IMR-90 (cell line): Measurements from ENCODE around the gene TRIM66. TPM values are rescaled to one million over a fixed set of nuclear protein-coding genes. Genes with fewer than 3 reads are reported as not detected.

Source experiments
- ATAC-seq: fragments of 200-7000 bp; cut with Tn5 transposase; 2 replicates; pipeline ENCODE4 v1.9.1; 2020; ENCODE audit warnings: low read depth, mild to moderate bottlenecking, moderate library complexity
- BruUV-seq: library from RNA; stranded (reverse); fragments of 400-500 nt; replicated peaks from 2 replicates; lab custom pipeline; 2021; lab: Mats Ljungman, UMichigan
- CTCF ChIA-PET: fragments of 300-600 bp; formaldehyde crosslinking; extraction: SDS; loops from one replicate; lab custom pipeline; 2021; ENCODE audit warnings: antibody characterized with exemption; lab: Yijun Ruan, JAX
- POLR2A ChIA-PET: fragments of 300-600 bp; sonication (Branson Sonifier 250); formaldehyde crosslinking; loops from one replicate; lab custom pipeline; 2022; ENCODE audit warnings: antibody characterized with exemption; ENCODE audit not compliant: unreplicated experiment; lab: Charles Lee
- DNase-seq: peaks from one replicate; pipeline ENCODE4 v3.0.0; 2013
- H2AFZ ChIP-seq: replicated peaks from 2 replicates; pipeline ENCODE3; 2013; ENCODE audit warnings: low read length, mild to moderate bottlenecking; ENCODE audit not compliant: poor library complexity
- H2AK5ac ChIP-seq: 2 replicates; pipeline ENCODE4 v1.6.1; 2013; ENCODE audit warnings: low read depth, low read length, inconsistent platforms
- H2AK9ac ChIP-seq: replicated peaks from 2 replicates; pipeline ENCODE3; 2013; ENCODE audit warnings: mild to moderate bottlenecking, low read depth, low read length, moderate library complexity; ENCODE audit not compliant: poor library complexity
- H2BK120ac ChIP-seq: 2 replicates; pipeline ENCODE4 v1.6.1; 2013; ENCODE audit warnings: low read depth, low read length, inconsistent platforms
- H2BK15ac ChIP-seq: 3 replicates; pipeline ENCODE4 v1.6.1; 2013; ENCODE audit warnings: low read depth, low read length, inconsistent platforms
- H2BK20ac ChIP-seq: 2 replicates; pipeline ENCODE4 v1.6.1; 2013; ENCODE audit warnings: low read depth, mild to moderate bottlenecking, inconsistent platforms, low read length, moderate library complexity
- H2BK5ac ChIP-seq: 2 replicates; pipeline ENCODE4 v1.6.1; 2013; ENCODE audit warnings: mild to moderate bottlenecking, low read depth, low read length, inconsistent platforms; ENCODE audit not compliant: poor library complexity, severe bottlenecking
- H3K14ac ChIP-seq: replicated peaks from 2 replicates; pipeline ENCODE4 v1.6.1; 2013; ENCODE audit warnings: low read depth, low read length, inconsistent platforms
- H3K18ac ChIP-seq: 2 replicates; pipeline ENCODE4 v1.6.1; 2013; ENCODE audit warnings: low read depth, low read length, control low read depth
- H3K23ac ChIP-seq: 2 replicates; pipeline ENCODE4 v1.6.1; 2013; ENCODE audit warnings: low read depth, low read length, inconsistent platforms
- H3K27ac ChIP-seq: 2 replicates; pipeline ENCODE4 v1.5.1; 2013; ENCODE audit warnings: mild to moderate bottlenecking, control low read depth, low read length; ENCODE audit not compliant: insufficient read depth
- H3K27me3 ChIP-seq: 2 replicates; pipeline ENCODE4 v1.6.1; 2013; ENCODE audit warnings: low read length; ENCODE audit not compliant: control insufficient read depth, insufficient read depth
- H3K36me3 ChIP-seq: 2 replicates; pipeline ENCODE4 v1.6.1; 2013; ENCODE audit warnings: low read length, mixed read lengths; ENCODE audit not compliant: control insufficient read depth, insufficient read depth
- H3K4ac ChIP-seq: 2 replicates; pipeline ENCODE4 v1.6.1; 2013; ENCODE audit warnings: low read depth, low read length, inconsistent platforms
- H3K4me1 ChIP-seq: 2 replicates; pipeline ENCODE4 v1.6.1; 2013; ENCODE audit warnings: low read length, mixed read lengths; ENCODE audit not compliant: control insufficient read depth, insufficient read depth
- H3K4me2 ChIP-seq: 2 replicates; pipeline ENCODE4 v1.6.1; 2013; ENCODE audit warnings: low read depth, mild to moderate bottlenecking, control low read depth, low read length, moderate library complexity
- H3K4me3 ChIP-seq: 2 replicates; pipeline ENCODE4 v1.5.1; 2013; ENCODE audit warnings: low read depth, mild to moderate bottlenecking, control low read depth, low read length, moderate library complexity; ENCODE audit not compliant: insufficient read depth
- H3K56ac ChIP-seq: 2 replicates; pipeline ENCODE4 v1.6.1; 2013; ENCODE audit warnings: low read length, inconsistent platforms; ENCODE audit not compliant: insufficient read depth; ENCODE audit errors: extremely low read depth
- H3K79me1 ChIP-seq, 2 experiments: 2 replicates each; pipeline ENCODE4 v1.6.1; 2013; ENCODE audit warnings: low read length in 2 of 2, inconsistent platforms in 1 of 2, low read depth in 1 of 2
- H3K9ac ChIP-seq: 2 replicates; pipeline ENCODE4 v1.6.1; 2013; ENCODE audit warnings: low read depth, low read length, control low read depth
- H3K9me1 ChIP-seq: 2 replicates; pipeline ENCODE4 v1.6.1; 2013; ENCODE audit warnings: low read length, inconsistent platforms; ENCODE audit not compliant: insufficient read depth
- H3K9me3 ChIP-seq: 2 replicates; pipeline ENCODE4 v1.6.1; 2013; ENCODE audit warnings: low read length; ENCODE audit not compliant: control insufficient read depth, insufficient read depth
- H4K20me1 ChIP-seq: 2 replicates; pipeline ENCODE4 v1.6.1; 2013; ENCODE audit warnings: low read length, inconsistent platforms; ENCODE audit not compliant: insufficient read depth
- H4K5ac ChIP-seq: 2 replicates; pipeline ENCODE4 v1.6.1; 2013; ENCODE audit warnings: mild to moderate bottlenecking, low read depth, low read length, control low read depth
- H4K8ac ChIP-seq, 2 experiments: 2 replicates each; pipeline ENCODE4 v1.6.1; 2013; ENCODE audit warnings: low read depth in 2 of 2, low read length in 2 of 2, control low read depth in 1 of 2, inconsistent platforms in 1 of 2
- H4K91ac ChIP-seq: 2 replicates; pipeline ENCODE4 v1.6.1; 2013; ENCODE audit warnings: low read depth, low read length, inconsistent platforms; ENCODE audit not compliant: insufficient read depth
- CTCF ChIP-seq: conservative IDR thresholded peaks from 2 replicates; pipeline ENCODE4 v1.5.1; 2012; ENCODE audit warnings: mild to moderate bottlenecking, low read depth, low read length, improper control_type of control experiment
- FOS ChIP-seq: fragments of 150-350 bp; IDR thresholded peaks from 2 replicates; pipeline ENCODE4 v1.6.1; 2016; ENCODE audit warnings: low read depth, low read length
- MAZ ChIP-seq: IDR thresholded peaks from 2 replicates; pipeline ENCODE4 v1.6.1; 2012; ENCODE audit warnings: low read depth, mild to moderate bottlenecking, low read length, improper control_type of control experiment, moderate library complexity, borderline replicate concordance
- WGBS, 2 experiments: methylation state at CpG; one replicate each; pipeline versions ENCODE4 v1.1.5 to v1.1.7; 2013; ENCODE audit warnings: missing lambda C conversion rate in 2 of 2; ENCODE audit not compliant: insufficient read length in 1 of 2; ENCODE audit errors: extremely low coverage in 2 of 2; 5-methylcytosine and 5-hydroxymethylcytosine counted together
- dilution Hi-C: fragments of 300-500 bp; cut with HindIII; formaldehyde crosslinking; loops from one replicate; pipeline ENCODE4 v1.14.3; 2018; ENCODE audit warnings: low sequenced_read_pairs; ENCODE audit not compliant: unreplicated experiment
- in situ Hi-C: fragments of 300-500 bp; cut with MboI; formaldehyde crosslinking; loops from 3 replicates; pipeline ENCODE4 v1.14.3; 2019; ENCODE audit warnings: low sequenced_read_pairs, inconsistent platforms, mixed read lengths
- intact Hi-C: fragments of 100-400 bp; cut with micrococcal nuclease; formaldehyde crosslinking; loops from 2 replicates; pipeline ENCODE4 v1.10.0; 2022
- polyA plus RNA-seq, 3 experiments: library from polyadenylated mRNA; depleted of rRNA; stranded (reverse); fragments of >200 nt; gene quantifications; 2 replicates each; pipeline ENCODE4 v1.2.3, GENCODE V29; 2012; ENCODE audit warnings: low replicate concordance in 1 of 3
- total RNA-seq: library from RNA; depleted of rRNA; stranded (reverse); fragments of >200 nt; gene quantifications from 2 replicates; pipeline ENCODE4 v1.2.3, GENCODE V29; 2012

TRIM66 gene
- total and polyA plus RNA-seq, 2 of the 4 experiments (the other 2 are of a cell fraction), result 4.4 to 5.0 TPM

- peak overlapping the region; percentile 21 for H2AK9ac ChIP-seq
- H4K20me1 ChIP-seq, result peaks cover 4% of the 10 kb centered on the region; the same call in 1 of the 2 replicates
- peak overlapping the region; percentile 38 to 92 for H4K8ac ChIP-seq
- H2AFZ ChIP-seq, result peak overlapping the region; percentile 84
- H3K23ac ChIP-seq, result peak overlapping the region; percentile 13
- H2AK5ac ChIP-seq, result peak overlapping the region; percentile 75; the same call in 1 of the 2 replicates
- no peaks in the 10 kb centered on the region for H3K9me3 ChIP-seq
- no peak overlapping the region for H3K4me2 ChIP-seq
- peak overlapping the region; percentile 91 for H2BK120ac ChIP-seq
- H3K4me1 ChIP-seq, result peaks cover 12% of the 10 kb centered on the region
- peak overlapping the region; percentile 47; the same call in 1 of the 3 replicates for H2BK15ac ChIP-seq
- H2BK5ac ChIP-seq, result peak overlapping the region; percentile 50
- no peak overlapping the region for H3K4me3 ChIP-seq
- H3K27ac ChIP-seq, result peak overlapping the region; percentile 13; the same call in 1 of the 2 replicates
- peaks cover 27% of the 10 kb centered on the region for H3K9me1 ChIP-seq
- no peaks in the 10 kb centered on the region for H3K27me3 ChIP-seq
- H2BK20ac ChIP-seq, result peak overlapping the region; percentile 72; the same call in 1 of the 2 replicates
- dilution Hi-C loops (no loop called here), intact Hi-C loops (no loop called here), in situ Hi-C loops (no loop called here)
- no peak overlapping the region for H3K56ac ChIP-seq
- H3K79me1 ChIP-seq, result peaks cover 2 to 16% of the 10 kb centered on the region in 2 experiments; a peak in 1 of 4 replicates
- peak overlapping the region; percentile 92 for H3K4ac ChIP-seq
- POLR2A ChIA-PET, result no interaction called here
- H4K5ac ChIP-seq, result no peak overlapping the region; the same call in 1 of the 2 replicates
- H3K36me3 ChIP-seq, result peaks cover 18% of the 10 kb centered on the region
- DNase-seq (peak; percentile 68), ATAC-seq (peak; percentile 84)
- TF ChIP-seq FOS (peak; percentile 79), CTCF (no peak), MAZ (peak; percentile 54; the same call in 1 of the 2 replicates)
- no CpG with 5 or more reads among the region's 2 CpGs for WGBS, 2 experiments
- BruUV-seq, result no TSS peak
- CTCF ChIA-PET, result interaction anchor here (0.5 to 1.1 kb wide), 3 partner anchors 10 to 300 kb away, joined by 3 to 4 read pairs (median 3); no protein-coding TSS in a partner anchor
- H3K9ac ChIP-seq, result no peak overlapping the region
- peak overlapping the region; percentile 90 for H3K14ac ChIP-seq
- H4K91ac ChIP-seq, result peak overlapping the region; percentile 72; the same call in 1 of the 2 replicates
- no peak overlapping the region for H3K18ac ChIP-seq
Observed at GRCh38 chr11:8649361-8649760, 33.1 kb downstream of the TRIM66 start.
